Stimulated activated CD4-positive, alpha-beta T cell treated with anti-CD3 and anti-CD28 coated beads, Interleukin-15, amount 100 ng/mL, for 1 hour (primary cell): ENCODE measurements around the gene TIRAP.

Experiments used
- DNase-seq, 2 donors: peaks; one replicate each; pipeline ENCODE4 v3.0.0-alpha.2; 2020; ENCODE audit warnings: low read depth in 1 of 2, low spot score in 1 of 2

Gene TIRAP

DNA sequence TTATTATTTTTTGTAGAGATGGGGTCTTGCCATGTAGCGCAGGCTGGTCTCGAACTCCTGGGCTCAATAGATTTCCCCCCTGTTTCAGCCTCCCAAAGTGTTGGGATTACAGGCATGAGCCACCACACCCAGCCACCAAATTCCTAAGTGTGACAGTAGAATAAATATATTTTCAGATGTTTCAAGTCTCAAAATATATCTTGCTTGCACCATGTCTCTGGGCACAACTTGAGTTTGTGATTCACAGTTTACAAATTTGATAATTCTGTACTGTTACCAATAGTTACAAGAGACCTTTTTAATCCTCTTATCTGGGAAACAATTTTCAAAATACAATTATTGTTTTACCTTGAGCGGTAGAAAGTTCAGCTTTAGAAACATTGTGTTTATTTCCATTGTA, 40.1 kb downstream of the TIRAP start:
- DNase-seq = no peak

- DNase-seq = no peak
These were observed 44.5 kb downstream of the TIRAP start for GRCh38 chr11:126327281-126328000.

GRCh38 chr11:126328001-126328390, 45.1 kb downstream of the TIRAP start:
- DNase-seq = no peak

DNA sequence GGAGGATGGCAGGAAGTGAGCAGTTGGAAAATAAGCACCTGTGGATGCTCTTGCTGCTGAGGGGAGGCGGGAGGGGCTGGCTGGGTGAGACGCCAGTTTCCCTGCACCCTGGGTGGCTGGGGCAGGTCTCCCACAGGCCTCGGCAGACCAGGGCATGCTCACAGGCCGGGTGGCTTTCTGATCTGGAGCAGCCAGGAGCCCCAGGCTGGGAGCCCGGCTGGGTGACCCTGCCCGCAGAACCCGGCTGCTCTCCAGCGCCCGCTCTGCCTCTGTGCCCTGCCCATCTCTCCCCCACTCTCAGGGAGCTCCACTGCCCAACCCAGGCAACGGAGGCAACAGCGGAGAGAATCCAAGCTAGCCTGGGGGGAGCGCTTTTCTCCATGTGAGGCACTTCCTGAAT, 45.6 kb downstream of the TIRAP start:
- no peak for DNase-seq

GRCh38 chr11:126328938-126329643, 46.2 kb downstream of the TIRAP start:
- DNase-seq = no peak

- no peak for DNase-seq
These were observed 46.8 kb downstream of the TIRAP start for GRCh38 chr11:126329644-126330211.

- DNase-seq = no peak
These were observed 48.4 kb downstream of the TIRAP start for GRCh38 chr11:126331286-126331685.

DNA sequence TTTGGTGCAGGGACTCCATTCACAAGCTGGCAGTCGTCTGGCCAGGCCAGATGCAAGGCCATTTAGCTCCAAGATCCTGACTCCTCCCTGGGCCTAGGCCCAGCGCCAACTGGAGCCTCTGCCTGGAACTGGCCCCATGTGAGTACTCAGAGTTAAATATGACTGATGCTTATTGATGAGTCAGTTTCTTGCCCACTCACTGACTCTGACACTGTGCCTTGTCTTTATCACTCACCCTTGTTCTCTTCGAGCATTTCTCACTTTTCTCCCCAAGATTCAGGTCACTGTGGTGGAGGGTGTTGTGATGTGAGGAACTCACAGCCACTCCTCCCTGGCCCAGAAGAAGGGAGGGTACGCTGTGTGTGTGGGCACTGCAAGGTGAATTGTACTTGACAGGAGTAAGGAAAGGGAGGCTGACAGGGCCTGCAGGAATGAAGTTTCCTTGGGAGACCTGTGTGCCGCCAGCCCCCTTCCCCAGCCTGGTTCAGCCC, 49.4 kb downstream of the TIRAP start:
- DNase-seq = no peak

- DNase-seq = no peak
These were observed 50.2 kb downstream of the TIRAP start for GRCh38 chr11:126333142-126333541.

GRCh38 chr11:126334659-126335462, 52.0 kb downstream of the TIRAP start:
- DNase-seq = no peak

DNA sequence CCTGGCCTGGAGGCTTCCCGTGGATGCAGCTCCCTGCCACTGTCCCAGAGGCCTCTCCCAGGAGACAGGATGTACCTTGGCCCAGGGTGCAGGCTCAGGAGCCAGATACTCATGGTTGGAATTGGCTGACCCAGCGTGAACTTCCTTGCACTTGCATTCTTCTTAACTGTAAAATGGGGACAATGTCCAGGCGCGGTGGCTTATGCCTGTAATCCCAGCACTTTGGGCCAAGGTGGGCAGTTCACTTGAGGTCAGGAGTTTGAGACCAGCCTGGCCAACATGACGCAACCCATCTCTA, 52.5 kb downstream of the TIRAP start:
- no peak for DNase-seq

- no peak for DNase-seq
These were observed 53.2 kb downstream of the TIRAP start for GRCh38 chr11:126336138-126336541.

DNA sequence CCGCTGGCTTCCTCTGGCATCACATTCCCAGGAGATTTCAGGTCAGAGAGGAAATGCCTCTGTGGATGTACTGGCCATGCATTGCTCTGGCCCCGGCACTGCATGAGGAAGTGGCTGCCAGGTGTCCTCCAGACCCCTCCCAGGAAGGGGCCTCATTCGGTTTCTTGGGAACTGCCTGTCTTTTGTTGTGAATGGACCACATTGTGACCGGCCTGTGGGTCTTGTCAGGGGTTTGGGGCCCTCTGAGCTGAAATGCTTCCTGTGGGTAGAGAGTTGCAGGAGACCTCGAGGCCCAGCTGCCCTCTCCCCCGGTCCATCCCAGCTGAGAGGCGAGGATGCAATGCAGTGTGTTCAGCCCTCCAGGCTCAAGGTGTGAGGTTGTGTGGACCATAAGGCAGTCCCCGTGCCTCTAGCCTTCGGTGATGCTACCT, 53.8 kb downstream of the TIRAP start:
- DNase-seq = no peak

GRCh38 chr11:126337126-126337473, 54.2 kb downstream of the TIRAP start:
- DNase-seq = no peak

- no peak for DNase-seq
These were observed 54.8 kb downstream of the TIRAP start for GRCh38 chr11:126337474-126338241.

DNA sequence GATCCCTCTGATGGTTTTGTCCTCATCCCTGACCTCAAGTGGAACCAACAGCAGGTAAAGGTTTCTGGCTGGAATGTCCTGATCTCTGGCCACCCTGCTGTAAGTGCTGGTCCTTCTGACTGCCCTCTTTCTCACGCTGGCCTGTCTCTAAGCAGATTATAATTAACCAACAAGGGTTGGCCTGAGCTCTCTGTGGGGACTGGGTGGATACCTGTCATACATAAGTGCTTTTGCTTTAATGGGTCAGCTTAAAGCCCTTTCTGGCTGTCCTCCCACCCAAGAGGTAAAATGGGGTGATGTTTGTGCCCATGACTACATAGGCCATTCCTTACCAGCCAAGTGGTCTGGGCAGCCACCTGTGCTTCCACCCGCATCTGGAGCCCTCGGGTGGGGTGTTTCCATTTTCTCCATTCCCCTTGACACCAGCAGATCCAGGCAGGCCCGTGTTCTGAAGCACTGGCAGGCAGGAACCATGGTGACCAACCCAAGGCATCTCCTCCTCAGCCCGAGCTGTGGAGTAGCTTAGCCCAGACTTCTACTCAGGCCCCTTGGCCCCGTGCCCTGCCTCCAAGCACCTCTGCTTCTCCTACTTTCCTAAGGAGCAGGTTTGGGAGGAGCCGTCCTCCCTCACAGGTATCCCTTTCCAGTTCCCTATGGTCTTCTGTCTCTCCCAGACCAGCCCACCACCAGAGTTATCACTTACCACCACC, 55.6 kb downstream of the TIRAP start:
- no peak for DNase-seq

GRCh38 chr11:126339073-126339862, 56.4 kb downstream of the TIRAP start:
- DNase-seq = no peak

DNA sequence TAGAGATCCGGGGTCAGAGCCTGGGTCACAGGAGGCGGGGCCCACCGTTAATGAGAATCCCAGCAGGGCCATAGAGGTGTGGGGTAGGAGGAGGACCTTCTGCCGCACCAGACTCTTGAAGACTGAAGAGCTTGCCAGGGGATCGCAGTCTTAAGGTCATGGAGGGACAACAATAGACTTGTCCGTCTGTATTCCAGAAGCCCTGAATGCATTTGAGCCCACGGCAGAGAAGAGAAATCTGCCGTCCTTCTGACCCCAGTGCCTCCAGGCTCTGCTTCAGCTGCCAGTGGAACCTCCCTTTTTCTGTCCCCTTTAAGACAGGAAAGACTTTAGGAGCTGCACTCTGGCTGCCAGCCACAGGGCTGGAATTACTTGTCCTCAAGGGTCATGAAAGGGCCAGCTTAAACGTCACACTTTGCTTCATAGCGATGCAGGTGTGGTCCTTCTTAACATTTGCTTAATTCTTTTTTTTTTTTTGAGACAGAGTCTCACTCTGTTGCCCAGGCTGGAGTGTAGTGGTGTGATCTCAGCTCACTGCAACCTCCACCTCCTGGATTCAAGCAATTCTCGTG, 57.1 kb downstream of the TIRAP start:
- no peak for DNase-seq

DNA sequence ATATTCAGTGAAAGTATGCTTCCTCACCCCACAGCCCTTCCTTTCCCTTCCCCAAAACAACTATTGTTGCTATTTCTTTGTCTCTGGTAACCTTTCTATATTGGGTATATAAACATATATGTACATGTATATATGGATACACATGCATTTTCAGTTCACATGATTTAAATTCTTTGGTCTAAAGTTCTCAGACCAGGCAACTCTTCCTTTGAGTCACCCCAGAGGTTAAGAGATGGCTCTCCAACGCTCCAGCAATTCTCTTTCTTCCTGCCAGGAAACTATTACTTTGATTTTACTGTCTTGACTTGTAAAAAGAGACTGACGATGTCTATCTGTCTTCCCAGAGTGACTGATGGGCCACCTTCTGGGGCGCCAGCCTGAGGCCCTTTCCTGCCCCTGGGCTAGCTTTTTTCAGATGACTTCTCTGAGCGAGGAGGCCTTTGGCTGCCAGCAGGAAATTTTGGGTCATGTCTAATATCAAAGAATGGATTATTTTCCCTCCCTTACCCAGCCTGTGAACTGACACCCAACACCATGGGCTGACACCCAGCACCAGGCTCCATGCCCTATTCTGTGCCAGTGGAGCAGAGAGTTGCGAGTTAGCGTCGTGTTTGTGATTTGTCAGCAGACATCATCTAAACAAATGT, 58.2 kb downstream of the TIRAP start:
- DNase-seq = no peak
